ENCODE data around the gene ADIPOR2.

GRCh38 chr12:1806301-1807086, 115.6 kb downstream of the ADIPOR2 start:
- TF ChIP-seq CTCF (IDR thresholded peaks at IDR 0.05), result no peak
- no peak for TF ChIP-seq POLR2AphosphoS5 (IDR thresholded peaks at IDR 0.05)
